Endodermal cell (in vitro differentiated cells): ENCODE results near the gene SCRN2. TPM values are rescaled to one million over a fixed set of nuclear protein-coding genes. Genes with fewer than 3 reads are reported as not detected.

Source experiments
- DNase-seq: peaks from one replicate; pipeline ENCODE4 v3.0.0-alpha.2; 2017
- H3K27ac ChIP-seq: 2 replicates; pipeline ENCODE4 v1.5.1; 2013; ENCODE audit warnings: mild to moderate bottlenecking, low read depth, low read length, moderate library complexity
- H3K27me3 ChIP-seq: 2 replicates; pipeline ENCODE4 v1.6.1; 2013; ENCODE audit warnings: mild to moderate bottlenecking, low read length, moderate library complexity; ENCODE audit not compliant: insufficient read depth, control insufficient read depth, poor library complexity, severe bottlenecking
- H3K36me3 ChIP-seq: 2 replicates; pipeline ENCODE4 v1.7.0; 2013; ENCODE audit warnings: mild to moderate bottlenecking, low read length, moderate library complexity; ENCODE audit not compliant: control insufficient read depth, insufficient read depth
- H3K4me1 ChIP-seq: one replicate; pipeline ENCODE4 v1.7.0; 2013; ENCODE audit warnings: low read length; ENCODE audit not compliant: control insufficient read depth, insufficient read depth
- H3K4me3 ChIP-seq: 2 replicates; pipeline ENCODE4 v1.5.1; 2013; ENCODE audit warnings: mild to moderate bottlenecking, low read length, moderate library complexity
- H3K9ac ChIP-seq: 2 replicates; pipeline ENCODE4 v1.6.1; 2013; ENCODE audit warnings: mild to moderate bottlenecking, low read length, moderate library complexity; ENCODE audit not compliant: poor library complexity, severe bottlenecking; ENCODE audit errors: extremely low read depth
- H3K9me3 ChIP-seq: 2 replicates; pipeline ENCODE4 v1.6.1; 2013; ENCODE audit warnings: mild to moderate bottlenecking, low read length, moderate library complexity; ENCODE audit not compliant: control insufficient read depth
- H3K27ac Mint-ChIP-seq: 2 replicates; pipeline ENCODE4 v1.8.0; 2020; ENCODE audit warnings: mixed read lengths
- H3K27me3 Mint-ChIP-seq: 2 replicates; pipeline ENCODE4 v1.8.0; 2021; ENCODE audit warnings: mild to moderate bottlenecking, mixed read lengths; ENCODE audit not compliant: insufficient read depth
- H3K36me3 Mint-ChIP-seq: 2 replicates; pipeline ENCODE4 v1.8.0; 2020; ENCODE audit warnings: low read depth, mixed read lengths
- H3K4me1 Mint-ChIP-seq: 2 replicates; pipeline ENCODE4 v1.8.0; 2020; ENCODE audit warnings: mixed read lengths
- H3K4me3 Mint-ChIP-seq: 2 replicates; pipeline ENCODE4 v1.8.0; 2020; ENCODE audit warnings: mild to moderate bottlenecking, moderate library complexity, mixed read lengths
- H3K9me3 Mint-ChIP-seq: 2 replicates; pipeline ENCODE4 v1.8.0; 2020; ENCODE audit warnings: mild to moderate bottlenecking, mixed read lengths
- CTCF ChIP-seq: fragments of 200-600 bp; sonication (generic); conservative IDR thresholded peaks from 2 replicates; pipeline ENCODE4 v1.5.0; 2021; ENCODE audit warnings: antibody characterized with exemption, mild to moderate bottlenecking
- whole genome bisulfite sequencing, 2 experiments: methylation state at CpG; one replicate each; pipeline versions ENCODE4 v1.1.5 to v1.1.7; 2013; ENCODE audit warnings: missing lambda C conversion rate in 2 of 2, mixed read lengths in 1 of 2; ENCODE audit not compliant: insufficient coverage in 1 of 2, insufficient read length in 1 of 2; 5-methylcytosine and 5-hydroxymethylcytosine counted together
- total RNA-seq, 2 donors: library from RNA; stranded (reverse); fragmentation: NEBNext Ultra II Directional in 1 of 2; extraction: Animal tissue kit (Norgen Biotek cat#: 25700) in 1 of 2; gene quantifications; 2 replicates in 1 of 2; 3 replicates in 1 of 2; pipeline ENCODE4 v1.2.1, GENCODE V29; 2021

SCRN2 gene
- total RNA-seq, 2 donors from 2014 or later = 54.5 to 71.9 TPM

- H3K9me3 Mint-ChIP-seq = no peaks in the 10 kb centered on the region
Measured at GRCh38 chr17:47802341-47803022, 38.6 kb downstream of the SCRN2 start.

GRCh38 chr17:47801906-47802305 is 39.2 kb downstream of the SCRN2 start:
- Mint-ChIP-seq H3K4me1 (no peaks in the 10 kb centered on the region), H3K36me3 (no peaks in the 10 kb centered on the region), H3K27me3 (peaks cover 8% of the 10 kb centered on the region), H3K4me3 (no peak overlapping the region), H3K9me3 (no peaks in the 10 kb centered on the region), H3K27ac (no peak overlapping the region)
- no peak overlapping the region for H3K9ac ChIP-seq
- no peak for TF ChIP-seq CTCF
- peaks cover 21% of the 10 kb centered on the region for H3K27me3 ChIP-seq
- 49% methylated on average over 2 to 6 of the region's 6 CpGs for WGBS, 2 experiments
- no peak overlapping the region for H3K4me3 ChIP-seq
- DNase-seq = no peak
- H3K36me3 ChIP-seq = no peaks in the 10 kb centered on the region
- H3K4me1 ChIP-seq = no peaks in the 10 kb centered on the region
- no peak overlapping the region for H3K27ac ChIP-seq
- H3K9me3 ChIP-seq = no peaks in the 10 kb centered on the region

More at GRCh38 chr17:47802341-47803022, 38.6 kb downstream of the SCRN2 start:
- WGBS, 2 experiments = 31 to 40% methylated on average over 8 to 9 of the region's 9 CpGs
- Mint-ChIP-seq H3K27me3 (peaks cover 8% of the 10 kb centered on the region), H3K4me3 (no peak overlapping the region), H3K36me3 (peaks cover 1% of the 10 kb centered on the region), H3K27ac (no peak overlapping the region), H3K4me1 (no peaks in the 10 kb centered on the region)
- H3K9ac ChIP-seq = no peak overlapping the region
- peaks cover 21% of the 10 kb centered on the region for H3K27me3 ChIP-seq
- no peaks in the 10 kb centered on the region for H3K9me3 ChIP-seq
- peak; percentile 92 for DNase-seq
- no peak overlapping the region for H3K27ac ChIP-seq
- TF ChIP-seq CTCF = peak; percentile 77
- H3K4me3 ChIP-seq = no peak overlapping the region
- no peaks in the 10 kb centered on the region for H3K36me3 ChIP-seq
- H3K4me1 ChIP-seq = no peaks in the 10 kb centered on the region

GRCh38 chr17:47801176-47801765 is 39.8 kb downstream of the SCRN2 start:
- peak; percentile 25 for DNase-seq
- Histone ChIP-seq H3K36me3 (no peaks in the 10 kb centered on the region), H3K4me3 (no peak overlapping the region), H3K27ac (no peak overlapping the region), H3K27me3 (peaks cover 21% of the 10 kb centered on the region), H3K4me1 (no peaks in the 10 kb centered on the region), H3K9me3 (no peaks in the 10 kb centered on the region), H3K9ac (no peak overlapping the region)
- Mint-ChIP-seq H3K36me3 (no peaks in the 10 kb centered on the region), H3K27me3 (peaks cover 10% of the 10 kb centered on the region), H3K4me3 (no peak overlapping the region), H3K9me3 (no peaks in the 10 kb centered on the region), H3K27ac (no peak overlapping the region), H3K4me1 (no peaks in the 10 kb centered on the region)
- TF ChIP-seq CTCF = no peak
- WGBS, 2 experiments = 82 to 88% methylated on average over 1 to 4 of the region's 4 CpGs
